B cell (primary cell): ENCODE results near the gene TAS2R9.

Source experiments
- EZH2 ChIP-seq: IDR thresholded peaks from 2 replicates; pipeline ENCODE4 v1.6.1; 2012; ENCODE audit warnings: borderline replicate concordance, low read depth, mild to moderate bottlenecking, moderate library complexity, low read length; ENCODE audit not compliant: insufficient read depth, poor library complexity, severe bottlenecking
- TF ChIP-seq, protein P1 (sequence below): fragments of 200-600 bp; IDR thresholded peaks from one replicate; pipeline ENCODE4 v1.8.0; 2022; ENCODE audit warnings: antibody characterized with exemption, mild to moderate bottlenecking

- TF ChIP-seq, protein P1, sequence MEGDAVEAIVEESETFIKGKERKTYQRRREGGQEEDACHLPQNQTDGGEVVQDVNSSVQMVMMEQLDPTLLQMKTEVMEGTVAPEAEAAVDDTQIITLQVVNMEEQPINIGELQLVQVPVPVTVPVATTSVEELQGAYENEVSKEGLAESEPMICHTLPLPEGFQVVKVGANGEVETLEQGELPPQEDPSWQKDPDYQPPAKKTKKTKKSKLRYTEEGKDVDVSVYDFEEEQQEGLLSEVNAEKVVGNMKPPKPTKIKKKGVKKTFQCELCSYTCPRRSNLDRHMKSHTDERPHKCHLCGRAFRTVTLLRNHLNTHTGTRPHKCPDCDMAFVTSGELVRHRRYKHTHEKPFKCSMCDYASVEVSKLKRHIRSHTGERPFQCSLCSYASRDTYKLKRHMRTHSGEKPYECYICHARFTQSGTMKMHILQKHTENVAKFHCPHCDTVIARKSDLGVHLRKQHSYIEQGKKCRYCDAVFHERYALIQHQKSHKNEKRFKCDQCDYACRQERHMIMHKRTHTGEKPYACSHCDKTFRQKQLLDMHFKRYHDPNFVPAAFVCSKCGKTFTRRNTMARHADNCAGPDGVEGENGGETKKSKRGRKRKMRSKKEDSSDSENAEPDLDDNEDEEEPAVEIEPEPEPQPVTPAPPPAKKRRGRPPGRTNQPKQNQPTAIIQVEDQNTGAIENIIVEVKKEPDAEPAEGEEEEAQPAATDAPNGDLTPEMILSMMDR, result no peak
- no peak for TF ChIP-seq EZH2
Measured at GRCh38 chr12:10829994-10830393, 20.0 kb upstream of the TAS2R9 start.
